Kidney capillary endothelial cell (primary cell): Measurements from ENCODE around the gene PTGDS.
A peak's percentile ranks its signal among the peaks of the same experiment; 100 is the strongest.

ENCODE experiments used
- DNase-seq: peaks from one replicate; pipeline ENCODE4 v3.0.0-alpha.2; 2018; ENCODE audit warnings: low spot score

PTGDS gene

GRCh38 chr9:136977223-136977622, at the start of gene PTGDS:
TSS of gene PTGDS (plus strand) at chr9:136977504. CDS start at chr9:136977579, 75 bp downstream.
- no peak for DNase-seq

- no peak for DNase-seq
These were observed 48.7 kb upstream of the PTGDS start for GRCh38 chr9:136928591-136928990.

DNA sequence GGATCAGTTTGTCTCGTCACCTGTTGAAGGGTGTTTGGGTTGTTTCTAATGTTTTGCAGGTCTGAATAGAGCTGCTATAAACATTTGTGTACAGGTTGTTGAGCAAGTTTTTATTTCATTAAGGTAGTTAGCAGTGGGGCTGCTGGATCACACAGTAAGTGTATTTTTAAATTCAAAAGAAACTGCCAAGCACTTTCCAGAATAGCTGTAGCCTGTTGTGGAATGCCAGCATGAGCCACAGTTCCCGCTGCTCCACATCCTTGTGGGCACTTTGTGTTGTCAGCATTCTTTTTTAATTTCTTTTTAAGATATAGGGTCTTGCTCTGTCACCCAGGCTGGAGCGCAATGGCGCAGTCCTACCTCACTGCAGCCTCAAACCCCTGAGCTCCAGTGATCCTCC, 47.3 kb upstream of the PTGDS start:
- no peak for DNase-seq

GRCh38 chr9:136931611-136932130, 45.6 kb upstream of the PTGDS start:
- DNase-seq, result no peak

- no peak for DNase-seq
These were observed 43.0 kb upstream of the PTGDS start for GRCh38 chr9:136934277-136934676.

DNA sequence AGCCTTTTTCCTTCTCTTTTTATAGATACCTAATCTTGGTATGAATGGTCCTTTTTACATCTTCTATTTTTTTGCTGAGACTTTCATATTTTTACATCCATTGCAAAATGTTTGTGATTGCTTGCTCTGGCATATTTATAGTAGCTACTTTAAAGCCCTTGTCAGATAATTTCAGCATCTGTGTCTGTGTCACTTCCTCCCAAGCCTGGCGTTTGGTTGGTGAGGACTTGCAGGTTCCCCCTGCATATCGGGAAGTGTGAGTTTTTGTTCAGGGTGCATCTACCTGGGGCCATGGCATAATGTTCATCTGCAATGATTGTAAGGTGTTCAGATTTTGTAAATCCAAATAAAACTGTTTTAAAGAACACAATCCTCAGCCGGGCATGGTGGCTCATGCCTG, 41.7 kb upstream of the PTGDS start:
- DNase-seq, result no peak

DNA sequence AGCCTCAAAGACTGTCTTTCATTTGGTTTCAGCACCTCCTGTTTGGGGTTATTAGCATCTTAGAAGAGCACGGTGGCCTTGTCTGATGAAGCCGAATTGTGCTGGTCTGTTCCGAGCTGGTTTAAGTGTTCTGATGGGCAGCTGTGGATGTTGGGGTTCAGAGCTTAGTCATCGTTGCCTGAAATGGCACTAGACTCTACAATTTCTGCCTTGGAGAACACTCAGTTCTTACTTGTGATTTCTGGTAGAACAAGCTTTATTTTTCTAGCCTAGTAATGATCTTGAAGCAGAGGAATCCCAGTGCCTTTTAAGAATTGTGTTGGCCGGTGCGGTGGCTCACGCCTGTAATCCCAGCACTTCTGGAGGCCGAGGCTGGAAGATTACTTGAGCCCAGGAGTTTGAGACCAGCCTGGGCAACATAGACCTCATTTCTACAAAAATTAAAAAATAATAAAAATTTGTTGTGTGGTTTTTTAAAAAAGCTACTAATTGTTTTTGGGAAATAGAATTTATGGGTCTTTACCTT, 40.6 kb upstream of the PTGDS start:
- no peak for DNase-seq

GRCh38 chr9:136937186-136938001, 39.9 kb upstream of the PTGDS start:
- DNase-seq, result no peak

DNA sequence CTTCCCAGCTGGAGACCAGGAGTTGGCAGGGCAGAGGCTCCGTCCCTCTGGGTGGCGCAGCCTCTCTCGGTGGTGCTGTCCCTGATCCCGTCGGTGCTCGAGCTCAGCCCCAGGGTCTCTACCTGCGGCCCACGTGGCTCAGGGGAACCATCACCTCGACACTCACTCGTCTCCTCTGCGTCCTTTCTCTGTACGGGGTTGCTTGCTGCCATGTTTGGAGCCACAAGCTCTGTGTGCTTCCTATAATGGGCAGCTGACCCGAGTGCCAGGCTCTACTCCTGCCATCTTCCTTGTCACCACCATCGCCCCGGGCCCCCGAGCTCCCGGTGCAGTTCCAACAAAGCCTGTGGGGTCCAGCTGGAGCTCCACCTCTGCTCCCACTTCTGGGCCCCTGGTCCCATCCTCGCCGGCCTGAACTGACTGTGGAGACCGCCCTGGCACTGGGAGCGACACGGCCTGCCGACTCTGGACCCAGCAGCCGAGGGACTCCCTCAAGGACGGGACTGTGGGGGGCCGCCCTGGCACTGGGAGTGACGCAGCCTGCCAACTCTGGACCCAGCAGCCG, 37.8 kb upstream of the PTGDS start:
- DNase-seq, result no peak

DNA sequence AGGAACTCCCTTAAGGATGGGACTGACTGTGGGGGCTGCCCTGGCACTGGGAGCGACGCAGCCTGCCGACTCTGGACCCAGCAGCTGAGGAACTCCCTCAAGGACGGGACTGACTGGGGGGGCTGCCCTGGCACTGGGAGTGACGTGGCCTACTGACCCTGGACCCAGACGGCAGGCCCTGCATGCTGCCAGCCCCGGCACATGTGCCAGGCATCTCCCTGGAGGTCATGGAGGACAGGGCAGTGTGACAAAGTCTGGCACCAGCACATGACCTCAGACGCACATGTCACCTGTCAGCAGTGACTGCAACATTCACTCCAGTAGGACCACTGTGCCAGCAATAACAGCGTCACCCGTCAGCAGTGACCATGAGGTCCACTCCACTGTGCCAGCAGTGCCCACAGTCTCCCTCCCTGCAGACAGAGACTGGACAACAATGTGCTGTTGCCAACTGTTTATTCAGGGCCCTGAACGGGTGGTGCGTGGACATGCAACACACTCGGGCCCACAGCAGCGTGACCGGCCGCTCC, 37.2 kb upstream of the PTGDS start:
- no peak for DNase-seq

GRCh38 chr9:136940526-136941230, 36.6 kb upstream of the PTGDS start:
- no peak for DNase-seq

DNA sequence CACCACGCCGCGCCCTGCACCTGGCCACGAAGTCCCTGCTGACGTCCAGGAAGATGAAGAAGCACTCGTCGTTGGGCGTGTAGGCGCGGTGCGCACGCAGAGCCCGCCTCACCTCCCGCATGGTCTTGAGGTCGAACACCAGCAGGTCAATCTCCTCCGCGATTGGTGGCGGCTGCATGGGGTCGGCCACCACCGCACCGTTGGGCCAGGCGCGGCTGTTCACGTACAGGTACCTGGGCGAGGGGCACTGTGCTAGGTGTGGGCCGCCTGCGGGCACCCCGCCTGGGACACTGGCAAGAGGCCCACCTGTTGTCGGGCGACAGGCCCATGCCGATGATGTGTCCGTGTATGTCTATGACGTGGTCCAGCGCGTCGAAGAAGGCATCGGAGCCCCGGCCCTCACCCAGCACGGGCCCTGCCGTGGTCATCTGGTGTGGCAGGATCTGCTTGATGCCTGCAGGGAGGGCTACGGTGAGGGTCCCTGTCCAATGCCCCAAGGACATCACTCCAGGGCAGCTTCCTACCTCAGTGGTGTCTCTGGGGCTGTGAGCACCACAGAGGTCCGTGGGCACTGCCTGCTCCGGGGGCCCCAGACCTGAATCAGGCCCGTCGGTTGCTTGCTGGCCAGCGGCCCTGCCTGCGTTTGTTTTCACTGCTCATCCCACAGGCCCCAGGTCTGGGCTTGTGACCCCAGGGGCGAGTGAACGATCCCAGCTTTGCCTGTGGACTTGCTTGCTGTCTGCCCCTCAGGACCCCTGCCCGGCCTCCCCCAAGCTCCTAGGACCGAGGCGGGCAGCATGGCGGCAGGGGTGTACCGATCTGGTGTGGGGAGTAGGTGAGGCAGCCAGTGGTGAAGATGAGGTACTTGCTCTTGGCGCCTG, 35.8 kb upstream of the PTGDS start:
- DNase-seq, result no peak

DNA sequence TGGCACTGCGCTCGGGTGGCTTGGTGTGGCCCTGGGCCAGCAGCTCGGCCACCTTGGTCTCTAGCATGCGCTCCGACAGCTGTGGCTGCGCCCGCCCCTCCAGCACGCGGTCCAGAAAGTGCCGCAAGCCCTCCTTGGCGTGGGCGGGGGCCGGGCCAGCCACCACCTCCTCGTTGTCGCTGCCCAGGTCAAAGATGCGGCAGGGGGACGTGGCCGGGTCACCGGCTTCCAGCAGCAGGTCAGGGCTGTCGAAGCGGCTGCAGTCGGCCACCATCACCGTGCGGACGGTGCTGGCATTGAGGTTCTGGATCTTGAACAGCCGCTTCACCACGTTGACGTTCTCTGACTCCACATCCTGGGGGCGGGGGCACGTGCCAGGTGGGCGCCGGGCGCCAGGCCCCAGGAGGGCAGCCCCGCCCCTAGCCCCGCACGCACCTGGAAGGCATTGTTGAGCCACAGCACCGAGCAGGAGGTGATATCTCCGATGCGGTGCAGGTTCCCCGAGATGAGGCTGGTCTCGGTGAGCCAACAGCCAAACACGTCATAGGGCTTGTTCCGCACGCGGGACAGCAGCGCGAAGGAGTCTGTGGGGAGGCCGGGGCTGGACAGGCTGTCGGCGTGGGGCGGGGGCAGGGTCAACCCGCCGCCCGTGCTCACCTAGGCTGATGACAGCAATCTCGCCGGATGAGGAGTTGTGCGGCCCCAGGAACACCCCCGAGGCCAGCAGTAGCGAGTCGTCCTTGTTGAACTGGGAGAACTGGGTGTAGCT, 35.0 kb upstream of the PTGDS start:
- DNase-seq, result no peak

DNA sequence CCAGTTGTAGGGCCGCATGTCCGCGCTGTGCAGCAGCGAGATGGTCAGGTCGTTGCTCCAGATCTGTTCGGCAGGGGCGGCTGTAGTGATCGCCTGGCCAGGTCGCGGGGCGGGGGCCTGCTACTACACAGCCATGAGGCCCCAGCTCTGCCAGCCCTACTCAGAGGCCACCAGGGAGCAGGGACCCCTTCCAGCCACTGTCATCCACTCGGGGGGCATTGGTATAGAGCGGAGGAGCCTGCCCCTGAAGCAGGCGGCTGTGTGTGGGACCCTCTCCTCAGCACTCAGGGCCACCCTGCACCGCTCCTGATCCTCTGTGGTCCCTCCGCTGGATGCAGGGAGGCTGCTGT, 34.4 kb upstream of the PTGDS start:
- no peak for DNase-seq

GRCh38 chr9:136943291-136944211, 33.8 kb upstream of the PTGDS start:
- DNase-seq, result peak; percentile 27

GRCh38 chr9:136944212-136944518, 33.1 kb upstream of the PTGDS start:
- DNase-seq, result peak; percentile 69

GRCh38 chr9:136944519-136945332, 32.6 kb upstream of the PTGDS start, which contains the start of the genes C8G and FBXW5:
TSS of gene C8G (plus strand) at chr9:136945243. CDS start at chr9:136945321, 78 bp downstream.
TSS of gene FBXW5 (minus strand) at chr9:136944738. CDS start at chr9:136944083, 655 bp downstream.
- DNase-seq, result peak; percentile 89

DNA sequence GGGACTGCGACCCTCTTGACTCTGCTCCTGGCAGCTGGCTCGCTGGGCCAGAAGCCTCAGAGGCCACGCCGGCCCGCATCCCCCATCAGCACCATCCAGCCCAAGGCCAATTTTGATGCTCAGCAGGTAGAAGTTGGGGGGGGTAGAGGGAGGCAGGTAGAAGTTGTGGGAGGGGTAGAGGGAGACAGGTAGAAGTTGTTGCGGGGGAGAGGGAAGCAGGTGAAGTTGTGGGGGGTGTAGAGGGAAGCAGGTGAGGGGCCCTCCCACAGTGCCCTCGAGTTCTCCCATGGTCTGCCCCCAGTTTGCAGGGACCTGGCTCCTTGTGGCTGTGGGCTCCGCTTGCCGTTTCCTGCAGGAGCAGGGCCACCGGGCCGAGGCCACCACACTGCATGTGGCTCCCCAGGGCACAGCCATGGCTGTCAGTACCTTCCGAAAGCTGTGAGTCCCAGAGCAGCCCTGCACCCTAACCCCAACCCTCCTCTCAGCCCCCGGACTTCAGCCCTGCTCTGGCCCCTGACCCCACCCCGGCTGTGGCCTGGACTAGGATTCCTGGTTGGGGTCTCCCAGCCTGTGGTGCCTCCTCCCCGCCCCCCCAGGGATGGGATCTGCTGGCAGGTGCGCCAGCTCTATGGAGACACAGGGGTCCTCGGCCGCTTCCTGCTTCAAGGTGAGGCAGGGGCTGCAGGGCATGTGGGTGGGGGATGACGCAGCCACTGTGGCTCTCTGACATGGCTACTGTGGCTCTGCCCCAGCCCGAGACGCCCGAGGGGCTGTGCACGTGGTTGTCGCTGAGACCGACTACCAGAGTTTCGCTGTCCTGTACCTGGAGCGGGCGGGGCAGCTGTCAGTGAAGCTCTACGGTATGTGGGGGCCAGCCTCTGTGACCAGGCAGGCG, 31.7 kb upstream of the PTGDS start:
- no peak for DNase-seq
